Skeletal muscle satellite cell (primary cell): ENCODE data around the gene CDC25A. TPM values are rescaled to one million over a fixed set of nuclear protein-coding genes. Genes with fewer than 3 reads are reported as not detected.
"Not testable (repeated sequence)": the region's sequence is repeated elsewhere in the genome, so short reads cannot be mapped to it uniquely, and the experiment has no call there.

Source experiments
- H3K27me3 ChIP-seq: 2 replicates; pipeline ENCODE4 v1.7.0; 2013; ENCODE audit warnings: low read length; ENCODE audit not compliant: control insufficient read depth, insufficient read depth
- H3K36me3 ChIP-seq: 2 replicates; pipeline ENCODE4 v1.7.0; 2013; ENCODE audit warnings: mild to moderate bottlenecking, control low read depth, low read length; ENCODE audit not compliant: insufficient read depth
- H3K4me1 ChIP-seq: 2 replicates; pipeline ENCODE4 v1.7.0; 2013; ENCODE audit warnings: low read length; ENCODE audit not compliant: control insufficient read depth, insufficient read depth
- H3K4me2 ChIP-seq: 2 replicates; pipeline ENCODE4 v1.7.0; 2013; ENCODE audit warnings: mild to moderate bottlenecking, low read length
- H3K4me3 ChIP-seq: 2 replicates; pipeline ENCODE4 v1.7.0; 2013; ENCODE audit warnings: low read length
- H3K9ac ChIP-seq: 2 replicates; pipeline ENCODE4 v1.7.0; 2013; ENCODE audit warnings: mild to moderate bottlenecking, low read depth, low read length, moderate library complexity
- H3K9me3 ChIP-seq: replicated peaks from 2 replicates; pipeline ENCODE4 v1.7.0; 2013; ENCODE audit warnings: mild to moderate bottlenecking, control low read depth, low read length
- small RNA-seq: library from RNA; depleted of rRNA; stranded (forward); fragments of <200 nt; gene quantifications from one replicate; pipeline ENCODE3, GENCODE V24; 2012

The CDC25A gene

GRCh38 chr3:48119505-48120193, 68.6 kb downstream of the CDC25A start:
- H3K27me3 ChIP-seq, result peaks cover 5% of the 10 kb centered on the region
- H3K4me1 ChIP-seq, result no peaks in the 10 kb centered on the region
- H3K4me2 ChIP-seq, result no peak overlapping the region
- no peak overlapping the region for H3K9ac ChIP-seq
- no peaks in the 10 kb centered on the region for H3K9me3 ChIP-seq
- no peaks in the 10 kb centered on the region for H3K36me3 ChIP-seq
- no peak overlapping the region for H3K4me3 ChIP-seq

- no peak overlapping the region for H3K4me2 ChIP-seq
- no peak overlapping the region for H3K4me3 ChIP-seq
- H3K9ac ChIP-seq, result no peak overlapping the region
- no peaks in the 10 kb centered on the region for H3K36me3 ChIP-seq
- H3K4me1 ChIP-seq, result no peaks in the 10 kb centered on the region
- peaks cover 5% of the 10 kb centered on the region for H3K27me3 ChIP-seq
- H3K9me3 ChIP-seq, result no peaks in the 10 kb centered on the region
Measured at GRCh38 chr3:48118928-48119327, 69.3 kb downstream of the CDC25A start.

- no peaks in the 10 kb centered on the region for H3K36me3 ChIP-seq
- no peak overlapping the region for H3K4me2 ChIP-seq
- H3K9ac ChIP-seq, result no peak overlapping the region
- no peaks in the 10 kb centered on the region for H3K9me3 ChIP-seq
- peaks cover 5% of the 10 kb centered on the region for H3K27me3 ChIP-seq
- H3K4me1 ChIP-seq, result no peaks in the 10 kb centered on the region
- no peak overlapping the region for H3K4me3 ChIP-seq
Measured at GRCh38 chr3:48118322-48118721, 69.9 kb downstream of the CDC25A start.

- Histone ChIP-seq H3K9ac (no peak overlapping the region), H3K4me1 (no peaks in the 10 kb centered on the region), H3K4me3 (no peak overlapping the region), H3K9me3 (no peaks in the 10 kb centered on the region), H3K27me3 (no peaks in the 10 kb centered on the region), H3K4me2 (no peak overlapping the region), H3K36me3 (no peaks in the 10 kb centered on the region)
Measured at GRCh38 chr3:48112813-48113212, 75.4 kb downstream of the CDC25A start.

- H3K9me3 ChIP-seq, H3K4me3 ChIP-seq, H3K4me2 ChIP-seq, H3K36me3 ChIP-seq, H3K4me1 ChIP-seq, H3K27me3 ChIP-seq, H3K9ac ChIP-seq: not testable (repeated sequence)
Measured at GRCh38 chr3:48112108-48112791, 76.0 kb downstream of the CDC25A start.

GRCh38 chr3:48110463-48110862, 77.8 kb downstream of the CDC25A start:
- Histone ChIP-seq H3K4me1 (no peaks in the 10 kb centered on the region), H3K9ac (no peak overlapping the region), H3K4me3 (no peak overlapping the region), H3K36me3 (no peaks in the 10 kb centered on the region), H3K9me3 (no peaks in the 10 kb centered on the region), H3K27me3 (peaks cover 3% of the 10 kb centered on the region), H3K4me2 (no peak overlapping the region)

- H3K9ac ChIP-seq, result no peak overlapping the region
- no peak overlapping the region for H3K4me3 ChIP-seq
- H3K27me3 ChIP-seq, result peaks cover 8% of the 10 kb centered on the region
- no peaks in the 10 kb centered on the region for H3K36me3 ChIP-seq
- H3K4me1 ChIP-seq, result no peaks in the 10 kb centered on the region
- H3K4me2 ChIP-seq, result no peak overlapping the region
- H3K9me3 ChIP-seq, result no peaks in the 10 kb centered on the region
Measured at GRCh38 chr3:48107227-48107626, 81.0 kb downstream of the CDC25A start.

Small RNA genes lying within 50 kb of the gene (small RNA-seq; reads per million reads assigned to genes)
- gene MIR4443 (not detected), gene NDUFB1P1 (not detected), gene RNU7-128P (not detected), gene SNRPFP4 (not detected)
